ENCODE measurements around the gene TBC1D3D. TPM values are rescaled to one million over a fixed set of nuclear protein-coding genes. Genes with fewer than 3 reads are reported as not detected.
"Not testable (repeated sequence)": the region's sequence is repeated elsewhere in the genome, so short reads cannot be mapped to it uniquely, and the experiment has no call there.

The TBC1D3D gene
- 0.23 and 0.50 TPM in 2 replicates for total RNA-seq
- long read RNA-seq = 0 reads

GRCh38 chr17:38003676-38004075 is at the start of gene TBC1D3D:
Gene TBC1D3D (plus strand): TSS chr17:38003976. CDS start chr17:38005561, 1,585 bp downstream.
- H3K27ac Mint-ChIP-seq (ENCODE audit: unreplicated experiment); DNase-seq (ENCODE audit: low read depth, low spot score); H3K27me3 Mint-ChIP-seq (ENCODE audit: low read depth); H3K4me1 Mint-ChIP-seq; H3K36me3 Mint-ChIP-seq (ENCODE audit: low read depth); H3K4me3 Mint-ChIP-seq; H3K9me3 Mint-ChIP-seq: not testable (repeated sequence)

GRCh38 chr17:37988960-37989359 is 14.8 kb upstream of the TBC1D3D start, which contains the start of gene TBC1D3L:
Gene TBC1D3L (minus strand): TSS chr17:37989060. CDS start chr17:37987520, 1,540 bp downstream.
- not testable (repeated sequence) for H3K4me1 Mint-ChIP-seq; H3K4me3 Mint-ChIP-seq; H3K9me3 Mint-ChIP-seq; DNase-seq (ENCODE audit: low read depth, low spot score); H3K27me3 Mint-ChIP-seq (ENCODE audit: low read depth); H3K27ac Mint-ChIP-seq (ENCODE audit: unreplicated experiment); H3K36me3 Mint-ChIP-seq (ENCODE audit: low read depth)

Other genes starting within 250 kb of the TBC1D3D start
- gene TBC1D3K, start 79.6 kb upstream of the TBC1D3D start, total RNA-seq = not detected in 2 replicates
- 26.7 and 26.9 TPM in 2 replicates for gene TBC1D3L, start 14.9 kb upstream of the TBC1D3D start, total RNA-seq
- gene TBC1D3C, start 64.7 kb downstream of the TBC1D3D start, total RNA-seq = not detected in 2 replicates
- not detected in 2 replicates for gene TBC1D3E, start 124.0 kb downstream of the TBC1D3D start, total RNA-seq
- gene TBC1D3, start 188.6 kb downstream of the TBC1D3D start, total RNA-seq = not detected in 2 replicates